GM21619 (cell line): Measurements from ENCODE around the gene CEP57L1.
A peak's percentile ranks its signal among the peaks of the same experiment; 100 is the strongest.
"Not testable (repeated sequence)": the region's sequence is repeated elsewhere in the genome, so short reads cannot be mapped to it uniquely, and the experiment has no call there.

Experiments used
- ATAC-seq: cut with Tn5 transposase; IDR thresholded peaks from one replicate; pipeline ENCODE4 v1.9.1; 2021; ENCODE audit not compliant: unreplicated experiment

Gene CEP57L1

DNA sequence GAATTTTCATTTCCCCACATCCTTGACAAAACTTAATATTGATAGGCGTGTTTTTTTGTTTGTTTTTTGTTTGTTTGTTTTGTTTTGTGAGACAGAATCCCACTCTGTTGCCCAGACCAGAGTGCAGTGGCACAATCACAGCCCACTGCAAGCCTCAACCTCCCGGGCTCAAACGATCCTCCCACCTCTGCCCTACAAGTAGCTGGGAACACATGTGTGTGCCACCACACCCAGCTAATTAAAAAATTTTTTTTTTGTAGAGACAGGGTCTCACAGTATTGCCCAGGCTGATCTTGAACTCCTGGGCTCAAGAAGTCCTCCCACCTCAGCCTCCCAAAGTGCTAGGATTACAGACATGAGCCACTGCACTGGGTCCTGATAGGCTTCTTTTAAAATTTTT, 9.2 kb downstream of the CEP57L1 start:
- ATAC-seq: no peak

DNA sequence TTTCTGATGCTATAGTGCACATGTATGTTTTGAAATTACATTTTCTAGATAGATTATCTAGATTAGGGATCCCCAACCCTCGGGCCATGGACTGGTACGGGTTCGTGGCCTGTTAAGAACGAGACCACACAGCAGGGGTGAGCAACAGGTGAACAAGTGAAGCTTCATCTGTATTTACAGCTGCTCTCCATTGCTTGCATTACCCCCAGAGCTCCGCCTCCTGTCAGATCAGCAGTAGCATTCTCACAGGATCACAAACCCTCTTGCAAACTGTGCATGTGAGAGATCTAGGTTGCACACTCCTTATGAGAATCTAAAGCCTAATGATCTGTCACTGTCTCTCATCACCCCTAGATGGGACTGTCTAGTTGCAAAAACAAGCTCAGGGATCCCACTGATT, 10.4 kb downstream of the CEP57L1 start:
- no peak for ATAC-seq

GRCh38 chr6:109109663-109110062, 14.4 kb downstream of the CEP57L1 start:
- not testable (repeated sequence) for ATAC-seq

- ATAC-seq: not testable (repeated sequence)
Observed at GRCh38 chr6:109112663-109113062, 17.4 kb downstream of the CEP57L1 start.

DNA sequence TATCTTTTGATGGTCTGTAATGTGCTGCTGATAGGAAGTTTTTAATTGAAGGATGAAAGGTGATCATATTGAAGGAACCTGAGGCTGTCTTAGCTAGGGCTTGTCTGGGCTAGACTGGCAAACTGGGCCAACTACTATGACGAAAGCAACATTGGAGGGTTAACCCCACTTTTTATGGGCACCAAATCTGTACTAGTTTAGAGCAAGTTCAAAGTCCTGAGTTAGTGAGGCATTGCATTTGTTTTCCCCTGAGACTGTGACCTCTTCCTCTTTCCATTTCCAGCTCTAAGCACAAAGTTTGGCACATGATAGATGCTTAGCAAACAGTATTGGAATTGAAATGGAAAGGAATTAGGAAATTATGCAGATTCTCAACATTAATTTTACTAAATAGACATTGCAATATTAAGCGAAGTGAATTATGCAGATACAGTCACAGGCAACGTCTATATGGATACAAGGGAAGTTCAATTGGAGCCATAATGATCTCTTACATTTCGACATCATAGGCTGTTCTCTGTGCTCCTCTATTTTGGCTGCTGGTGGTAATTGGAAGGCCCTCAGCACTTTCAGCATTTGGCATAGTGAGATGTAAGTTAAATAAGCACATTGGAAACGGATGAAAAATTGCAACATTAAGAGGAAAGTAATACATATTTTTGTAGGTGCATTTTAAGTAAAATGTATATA, 22.2 kb downstream of the CEP57L1 start:
- peak; percentile 74 for ATAC-seq

DNA sequence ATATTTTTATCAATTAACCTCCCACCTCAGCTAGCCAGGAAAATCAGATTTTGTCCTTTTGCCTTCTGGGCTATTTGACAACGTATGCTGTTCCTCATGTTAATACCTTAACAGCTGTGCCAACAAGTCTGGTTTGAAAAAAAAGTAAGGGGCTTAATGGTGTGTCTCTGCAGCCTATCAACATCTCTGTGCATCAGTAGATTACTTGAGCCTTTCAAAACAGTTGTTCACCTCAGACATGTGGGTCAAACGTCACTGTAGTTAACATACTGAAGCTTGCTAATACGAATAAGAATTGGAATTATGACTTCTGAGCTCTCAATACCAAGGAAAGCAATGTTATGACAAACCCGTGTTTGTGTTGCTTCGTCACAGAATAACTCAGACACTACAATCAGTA, 23.0 kb downstream of the CEP57L1 start:
- no peak for ATAC-seq

DNA sequence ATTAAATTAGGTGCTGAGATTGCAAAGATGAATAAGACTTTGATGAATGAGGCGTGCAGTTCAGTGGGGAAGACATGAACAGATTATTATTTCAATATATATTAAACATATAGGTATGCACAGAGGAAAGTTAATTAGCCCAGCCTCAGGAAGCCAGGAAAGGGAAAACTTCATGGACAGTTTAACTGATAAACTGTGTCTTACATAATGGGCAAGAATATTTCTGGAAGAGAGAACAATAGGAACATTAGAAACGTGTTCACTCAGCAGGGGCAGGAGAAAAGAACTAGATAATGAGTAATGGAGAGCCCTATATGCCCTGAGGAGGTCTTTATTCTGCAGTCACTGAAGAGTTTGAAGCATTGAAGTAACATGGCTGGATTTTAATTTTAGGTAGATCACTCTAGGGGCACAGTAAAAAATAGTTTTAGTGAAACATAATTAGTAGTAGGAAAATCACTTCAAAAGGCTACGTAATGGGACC, 23.6 kb downstream of the CEP57L1 start:
- ATAC-seq: no peak

GRCh38 chr6:109121411-109121810, 26.1 kb downstream of the CEP57L1 start:
- no peak for ATAC-seq

DNA sequence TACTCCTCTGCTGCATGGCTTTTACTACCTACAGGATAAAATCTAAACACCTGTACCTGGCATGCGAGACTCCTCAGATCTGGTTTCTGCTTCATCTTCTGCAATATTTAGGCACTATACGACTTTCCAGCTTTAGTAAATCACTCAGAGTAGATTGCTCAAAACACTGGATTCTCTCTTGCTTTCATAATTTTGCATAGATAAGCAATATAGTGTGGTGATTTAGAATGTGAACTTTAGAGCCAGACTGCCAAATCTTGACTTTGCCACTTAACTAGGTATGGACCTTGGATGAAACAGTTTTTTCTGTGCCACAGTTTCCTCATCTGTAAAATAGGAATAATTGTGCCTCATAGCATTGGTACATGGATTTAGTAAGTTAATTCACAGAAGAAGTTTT, 28.9 kb downstream of the CEP57L1 start:
- ATAC-seq: no peak

DNA sequence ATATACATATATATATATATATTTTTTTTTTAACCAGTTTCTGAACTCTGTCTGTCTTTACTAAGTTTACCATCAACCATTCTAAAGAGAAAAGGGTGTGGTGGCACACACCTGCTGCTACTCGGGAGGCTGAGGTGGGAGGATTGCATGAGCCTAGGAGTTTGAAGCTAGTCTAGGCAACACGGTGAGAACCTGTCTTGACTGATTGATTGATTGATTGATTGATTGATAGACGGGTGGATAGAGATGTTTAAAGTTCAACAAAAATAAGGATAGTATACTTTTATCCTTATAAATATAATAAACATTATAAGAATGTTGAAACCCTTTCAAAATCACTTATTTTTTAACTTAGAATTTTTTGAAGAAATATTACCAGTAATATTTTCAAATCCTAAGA, 30.2 kb downstream of the CEP57L1 start:
- ATAC-seq: no peak

- ATAC-seq: no peak
Observed at GRCh38 chr6:109130065-109130464, 34.8 kb downstream of the CEP57L1 start.

- not testable (repeated sequence) for ATAC-seq
Observed at GRCh38 chr6:109135600-109135999, 40.3 kb downstream of the CEP57L1 start.

DNA sequence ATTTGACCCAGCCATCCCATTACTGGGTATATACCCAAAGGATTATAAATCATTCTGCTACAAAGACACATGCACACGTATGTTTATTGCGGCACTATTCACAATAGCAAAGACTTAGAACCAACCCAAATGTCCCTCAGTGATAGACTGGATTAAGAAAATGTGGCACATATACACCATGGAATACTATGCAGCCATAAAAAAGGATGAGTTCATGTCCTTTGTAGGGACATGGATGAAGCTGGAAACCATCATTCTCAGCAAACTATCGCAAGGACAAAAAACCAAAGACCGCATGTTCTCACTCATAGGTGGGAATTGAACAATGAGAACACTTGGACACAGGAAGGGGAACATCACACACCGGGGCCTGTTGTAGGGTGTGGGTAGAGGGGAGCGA, 40.7 kb downstream of the CEP57L1 start:
- ATAC-seq: not testable (repeated sequence)

DNA sequence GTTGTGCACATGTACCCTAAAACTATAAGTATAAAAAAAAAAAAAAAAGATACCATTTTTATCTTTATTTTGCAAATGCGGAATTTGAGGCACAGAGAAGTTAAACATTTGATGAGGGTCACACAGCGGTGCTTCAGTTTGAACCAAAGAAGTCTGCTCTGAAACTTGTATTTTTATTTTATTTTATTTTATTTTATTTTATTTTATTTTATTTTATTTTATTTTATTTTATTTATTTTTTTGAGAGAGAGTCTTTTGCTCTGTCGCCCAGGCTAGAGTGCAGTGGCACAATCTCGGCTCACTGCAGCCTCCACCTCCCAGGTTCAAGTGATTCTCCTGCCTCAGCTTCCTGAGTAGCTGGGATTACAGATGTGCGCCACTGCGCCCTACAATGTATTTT, 41.2 kb downstream of the CEP57L1 start:
- not testable (repeated sequence) for ATAC-seq

DNA sequence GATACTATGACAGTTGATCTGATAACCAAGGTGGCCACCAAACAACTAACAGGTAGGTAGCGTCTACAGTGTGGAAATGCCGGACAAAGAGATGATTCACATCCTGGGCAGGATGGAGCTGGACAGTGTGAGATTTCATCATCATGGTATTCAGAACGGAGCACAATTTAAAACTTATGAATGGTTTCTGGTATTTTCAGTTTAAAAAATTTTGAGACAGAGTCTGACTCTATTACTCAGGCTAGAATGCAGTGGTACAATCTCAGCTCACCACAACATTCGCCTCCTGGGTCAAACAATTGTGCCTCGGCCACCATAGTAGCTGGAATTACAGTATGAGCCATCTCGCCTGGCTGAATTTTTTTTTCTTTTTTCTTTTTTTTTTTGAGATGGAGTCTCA, 43.8 kb downstream of the CEP57L1 start:
- no peak for ATAC-seq

DNA sequence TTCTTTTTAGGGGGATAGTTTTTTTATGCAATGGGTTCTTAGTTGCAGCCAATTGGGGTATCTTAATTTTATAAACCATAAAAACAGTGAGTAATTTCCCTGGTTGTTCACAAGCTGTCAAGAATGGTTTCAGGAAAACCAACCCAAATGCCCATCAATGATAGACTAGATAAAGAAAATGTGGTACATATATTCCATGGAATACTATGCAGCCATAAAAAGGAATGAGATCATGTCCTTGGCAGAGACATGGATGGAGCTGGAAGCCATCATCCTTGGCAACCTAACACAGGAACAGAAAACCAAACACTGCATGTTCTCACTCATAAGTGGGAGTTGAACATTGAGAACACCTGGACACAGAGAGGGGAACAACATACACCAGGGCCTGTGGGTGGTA, 46.8 kb downstream of the CEP57L1 start:
- not testable (repeated sequence) for ATAC-seq

- no peak for ATAC-seq
Observed at GRCh38 chr6:109143191-109143590, 47.9 kb downstream of the CEP57L1 start.

DNA sequence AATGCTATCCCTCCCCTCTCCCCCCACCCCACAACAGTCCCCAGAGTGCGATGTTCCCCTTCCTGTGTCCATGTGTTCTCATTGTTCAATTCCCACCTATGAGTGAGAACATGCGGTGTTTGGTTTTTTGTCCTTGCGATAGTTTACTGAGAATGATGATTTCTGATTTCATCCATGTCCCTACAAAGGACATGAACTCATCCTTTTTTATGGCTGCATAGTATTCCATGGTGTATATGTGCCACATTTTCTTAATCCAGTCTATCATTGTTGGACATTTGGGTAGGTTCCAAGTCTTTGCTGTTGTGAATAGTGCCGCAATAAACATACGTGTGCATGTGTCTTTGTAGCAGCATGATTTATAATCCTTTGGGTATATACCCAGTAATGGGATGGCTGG, 52.9 kb downstream of the CEP57L1 start:
- not testable (repeated sequence) for ATAC-seq

DNA sequence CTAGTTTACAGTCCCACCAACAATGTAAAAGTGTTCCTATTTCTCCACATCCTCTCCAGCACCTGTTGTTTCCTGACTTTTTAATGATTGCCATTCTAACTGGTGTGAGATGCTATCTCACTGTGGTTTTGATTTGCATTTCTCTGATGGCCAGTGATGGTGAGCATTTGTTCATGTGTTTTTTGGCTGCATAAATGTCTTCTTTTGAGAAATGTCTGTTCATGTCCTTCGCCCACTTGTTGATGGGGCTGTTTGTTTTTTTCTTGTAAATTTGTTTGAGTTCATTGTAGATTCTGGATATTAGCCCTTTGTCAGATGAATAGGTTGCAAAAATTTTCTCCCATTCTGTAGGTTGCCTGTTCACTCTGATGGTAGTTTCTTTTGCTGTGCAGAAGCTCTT, 53.4 kb downstream of the CEP57L1 start:
- ATAC-seq: not testable (repeated sequence)

GRCh38 chr6:109153752-109154151, 58.4 kb downstream of the CEP57L1 start:
- no peak for ATAC-seq

DNA sequence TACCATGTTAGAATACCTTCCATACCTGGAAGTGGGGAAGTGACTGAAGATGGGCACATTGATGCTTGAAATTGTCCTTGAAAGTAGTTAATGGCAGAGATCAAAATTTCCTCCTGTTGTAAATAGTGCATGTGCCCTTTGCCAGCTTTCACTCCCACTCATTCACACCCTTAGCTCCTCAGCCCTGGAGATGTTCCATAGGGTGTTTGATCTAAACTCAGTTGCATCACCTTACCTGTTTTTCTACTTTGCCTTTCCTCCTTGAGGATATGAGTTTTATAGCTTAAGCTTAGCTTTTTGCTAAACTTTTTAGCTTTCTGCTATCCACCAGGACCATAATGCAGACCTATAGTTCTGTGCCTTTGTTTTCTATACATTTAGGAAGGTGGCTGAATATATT, 69.0 kb downstream of the CEP57L1 start:
- no peak for ATAC-seq

- no peak for ATAC-seq
Observed at GRCh38 chr6:109165392-109165974, 70.2 kb downstream of the CEP57L1 start.

DNA sequence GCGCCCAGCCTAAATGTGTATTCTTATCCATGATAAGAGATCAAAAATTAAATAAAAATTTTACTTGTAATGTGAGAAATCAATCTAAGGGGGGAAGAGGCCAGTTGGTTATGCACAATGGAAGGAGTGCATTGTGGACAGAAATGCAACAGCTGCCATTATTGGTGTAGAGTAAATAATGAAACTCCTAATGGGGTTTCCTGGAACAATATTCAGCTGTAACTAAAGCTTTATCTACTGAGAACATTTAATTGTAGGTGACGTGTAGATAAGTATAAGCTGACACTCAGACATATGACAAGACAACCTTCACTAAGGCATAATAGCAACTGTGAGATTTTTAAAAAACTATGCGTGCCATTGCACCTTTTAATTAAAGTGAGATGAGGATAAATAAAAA, 71.4 kb downstream of the CEP57L1 start:
- ATAC-seq: no peak
